Lower leg skin (tissue), 3 donors: ENCODE data around the gene TMEM94.

ENCODE experiments used
- POLR2A ChIP-seq, 2 donors: fragments of 450-650 bp; IDR thresholded peaks; one replicate each; pipeline ENCODE4 v1.6.1; 2016 to 2017; ENCODE audit warnings: antibody characterized with exemption in 2 of 2, mild to moderate bottlenecking in 1 of 2, moderate library complexity in 1 of 2
- TF ChIP-seq, protein P1 (sequence below), 3 donors: fragments of 450-650 bp; IDR thresholded peaks; one replicate each; pipeline ENCODE4 v1.5.1; 2016; ENCODE audit warnings: antibody characterized with exemption in 3 of 3, mild to moderate bottlenecking in 3 of 3, moderate library complexity in 2 of 3

DNA sequence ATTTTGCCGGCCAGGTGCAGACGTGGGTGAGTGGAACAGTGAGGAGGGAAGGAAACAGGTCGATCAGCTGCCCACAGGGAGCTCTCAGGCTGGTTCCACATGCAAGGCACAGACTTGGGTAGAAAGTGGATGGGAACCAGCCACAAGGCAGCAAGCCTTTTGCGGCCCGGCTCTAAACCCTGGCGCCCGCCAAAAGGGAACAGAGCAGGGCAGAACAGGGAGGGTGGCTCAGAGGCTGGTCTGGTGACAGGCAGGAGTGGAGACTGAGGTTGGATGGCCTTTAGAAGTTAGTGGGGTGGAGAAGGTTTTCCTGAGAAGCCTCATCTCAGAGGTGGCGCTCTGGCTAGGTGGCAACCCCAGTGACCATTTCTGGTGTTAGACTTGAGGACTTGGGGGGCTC, 79.4 kb downstream of the TMEM94 start:
- no peak for TF ChIP-seq POLR2A (IDR thresholded peaks at IDR 0.05)
- TF ChIP-seq, protein P1, sequence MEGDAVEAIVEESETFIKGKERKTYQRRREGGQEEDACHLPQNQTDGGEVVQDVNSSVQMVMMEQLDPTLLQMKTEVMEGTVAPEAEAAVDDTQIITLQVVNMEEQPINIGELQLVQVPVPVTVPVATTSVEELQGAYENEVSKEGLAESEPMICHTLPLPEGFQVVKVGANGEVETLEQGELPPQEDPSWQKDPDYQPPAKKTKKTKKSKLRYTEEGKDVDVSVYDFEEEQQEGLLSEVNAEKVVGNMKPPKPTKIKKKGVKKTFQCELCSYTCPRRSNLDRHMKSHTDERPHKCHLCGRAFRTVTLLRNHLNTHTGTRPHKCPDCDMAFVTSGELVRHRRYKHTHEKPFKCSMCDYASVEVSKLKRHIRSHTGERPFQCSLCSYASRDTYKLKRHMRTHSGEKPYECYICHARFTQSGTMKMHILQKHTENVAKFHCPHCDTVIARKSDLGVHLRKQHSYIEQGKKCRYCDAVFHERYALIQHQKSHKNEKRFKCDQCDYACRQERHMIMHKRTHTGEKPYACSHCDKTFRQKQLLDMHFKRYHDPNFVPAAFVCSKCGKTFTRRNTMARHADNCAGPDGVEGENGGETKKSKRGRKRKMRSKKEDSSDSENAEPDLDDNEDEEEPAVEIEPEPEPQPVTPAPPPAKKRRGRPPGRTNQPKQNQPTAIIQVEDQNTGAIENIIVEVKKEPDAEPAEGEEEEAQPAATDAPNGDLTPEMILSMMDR (IDR thresholded peaks at IDR 0.05) = no peak
